ENCODE results near the gene RAB28.
A peak's percentile ranks its signal among the peaks of the same experiment; 100 is the strongest.

The RAB28 gene

GRCh38 chr4:13484749-13485221 is 645 bp upstream of the RAB28 start:
- Histone ChIP-seq H3K9me3 (peaks cover 3% of the 10 kb centered on the region; the same call in 1 of the 2 replicates), H3K36me3 (replicated peaks) (no peaks in the 10 kb centered on the region), H3K27me3 (ENCODE audit: low read depth) (no peaks in the 10 kb centered on the region), H3K4me3 (peak overlapping the region; percentile 72), H3K4me1 (peaks cover 18% of the 10 kb centered on the region)
- peak; percentile 16 to 40 for DNase-seq (ENCODE audit: low spot score in 2 of 2)
- in situ Hi-C loops (cut with MboI; ENCODE audit: low sequenced_read_pairs): no loop called here

- Histone ChIP-seq H3K4me3 (peak overlapping the region; percentile 72), H3K36me3 (replicated peaks) (no peaks in the 10 kb centered on the region), H3K27me3 (ENCODE audit: low read depth) (no peaks in the 10 kb centered on the region), H3K4me1 (peaks cover 18% of the 10 kb centered on the region), H3K9me3 (peaks cover 3% of the 10 kb centered on the region; the same call in 1 of the 2 replicates)
- in situ Hi-C loops (cut with MboI; ENCODE audit: low sequenced_read_pairs): no loop called here
- peak; percentile 67 to 71 for DNase-seq (ENCODE audit: low spot score in 2 of 2)
Observed at GRCh38 chr4:13483768-13484121, 395 bp downstream of the RAB28 start.

GRCh38 chr4:13483136-13483767 is 888 bp downstream of the RAB28 start:
- Histone ChIP-seq H3K36me3 (replicated peaks) (peaks cover 1% of the 10 kb centered on the region), H3K4me3 (peak overlapping the region; percentile 72), H3K9me3 (no peaks in the 10 kb centered on the region), H3K4me1 (peaks cover 18% of the 10 kb centered on the region), H3K27me3 (ENCODE audit: low read depth) (no peaks in the 10 kb centered on the region)
- in situ Hi-C loops (cut with MboI; ENCODE audit: low sequenced_read_pairs): no loop called here
- peak; percentile 44 to 64 for DNase-seq (ENCODE audit: low spot score in 2 of 2)

GRCh38 chr4:13481569-13481968 is 2.6 kb downstream of the RAB28 start:
- Histone ChIP-seq H3K4me1 (peaks cover 18% of the 10 kb centered on the region), H3K4me3 (no peak overlapping the region), H3K27me3 (ENCODE audit: low read depth) (no peaks in the 10 kb centered on the region), H3K9me3 (no peaks in the 10 kb centered on the region), H3K36me3 (replicated peaks) (peaks cover 5% of the 10 kb centered on the region)
- DNase-seq (ENCODE audit: low spot score in 2 of 2): peak in 1 of 2 experiments; percentile 87
- in situ Hi-C loops (cut with MboI; ENCODE audit: low sequenced_read_pairs): no loop called here

- DNase-seq (ENCODE audit: low spot score in 2 of 2): no peak
- Histone ChIP-seq H3K9me3 (no peaks in the 10 kb centered on the region), H3K27me3 (ENCODE audit: low read depth) (no peaks in the 10 kb centered on the region), H3K4me3 (no peak overlapping the region), H3K4me1 (peaks cover 18% of the 10 kb centered on the region), H3K36me3 (replicated peaks) (peaks cover 9% of the 10 kb centered on the region)
- in situ Hi-C loops (cut with MboI; ENCODE audit: low sequenced_read_pairs): no loop called here
Observed at GRCh38 chr4:13478707-13479106, 5.4 kb downstream of the RAB28 start.

GRCh38 chr4:13478131-13478530 is 6.0 kb downstream of the RAB28 start:
- Histone ChIP-seq H3K9me3 (no peaks in the 10 kb centered on the region), H3K4me1 (peaks cover 18% of the 10 kb centered on the region), H3K4me3 (no peak overlapping the region), H3K27me3 (ENCODE audit: low read depth) (no peaks in the 10 kb centered on the region), H3K36me3 (replicated peaks) (peaks cover 9% of the 10 kb centered on the region)
- in situ Hi-C loops (cut with MboI; ENCODE audit: low sequenced_read_pairs): no loop called here
- no peak for DNase-seq (ENCODE audit: low spot score in 2 of 2)

GRCh38 chr4:13476915-13477314 is 7.2 kb downstream of the RAB28 start:
- Histone ChIP-seq H3K36me3 (replicated peaks) (peaks cover 9% of the 10 kb centered on the region), H3K4me3 (no peak overlapping the region), H3K27me3 (ENCODE audit: low read depth) (no peaks in the 10 kb centered on the region), H3K9me3 (no peaks in the 10 kb centered on the region), H3K4me1 (peaks cover 12% of the 10 kb centered on the region)
- in situ Hi-C loops (cut with MboI; ENCODE audit: low sequenced_read_pairs): no loop called here
- no peak for DNase-seq (ENCODE audit: low spot score in 2 of 2)

- no peak for DNase-seq (ENCODE audit: low spot score in 2 of 2)
- no peak overlapping the region for H3K4me3 ChIP-seq
- H3K36me3 ChIP-seq (replicated peaks): peaks cover 9% of the 10 kb centered on the region
- in situ Hi-C loops (cut with MboI; ENCODE audit: low sequenced_read_pairs): no loop called here
- H3K27me3 ChIP-seq (ENCODE audit: low read depth): no peaks in the 10 kb centered on the region
- no peaks in the 10 kb centered on the region for H3K9me3 ChIP-seq
- peaks cover 7% of the 10 kb centered on the region for H3K4me1 ChIP-seq
Observed at GRCh38 chr4:13476152-13476551, 8.0 kb downstream of the RAB28 start.

- DNase-seq (ENCODE audit: low spot score in 2 of 2): no peak
- Histone ChIP-seq H3K4me3 (no peak overlapping the region), H3K36me3 (replicated peaks) (peaks cover 8% of the 10 kb centered on the region), H3K9me3 (no peaks in the 10 kb centered on the region), H3K4me1 (peaks cover 5% of the 10 kb centered on the region), H3K27me3 (ENCODE audit: low read depth) (no peaks in the 10 kb centered on the region)
- in situ Hi-C loops (cut with MboI; ENCODE audit: low sequenced_read_pairs): no loop called here
Observed at GRCh38 chr4:13471400-13471799, 12.7 kb downstream of the RAB28 start.

- Histone ChIP-seq H3K4me3 (no peak overlapping the region), H3K9me3 (peaks cover 3% of the 10 kb centered on the region; the same call in 1 of the 2 replicates), H3K27me3 (ENCODE audit: low read depth) (no peaks in the 10 kb centered on the region), H3K4me1 (peaks cover 5% of the 10 kb centered on the region), H3K36me3 (replicated peaks) (peaks cover 9% of the 10 kb centered on the region)
- no peak for DNase-seq (ENCODE audit: low spot score in 2 of 2)
- in situ Hi-C loops (cut with MboI; ENCODE audit: low sequenced_read_pairs): no loop called here
Observed at GRCh38 chr4:13470379-13470778, 13.8 kb downstream of the RAB28 start.

- Histone ChIP-seq H3K9me3 (peaks cover 3% of the 10 kb centered on the region; the same call in 1 of the 2 replicates), H3K27me3 (ENCODE audit: low read depth) (no peaks in the 10 kb centered on the region), H3K4me1 (peaks cover 10% of the 10 kb centered on the region), H3K4me3 (no peak overlapping the region), H3K36me3 (replicated peaks) (peaks cover 5% of the 10 kb centered on the region; the same call in 1 of the 2 replicates)
- in situ Hi-C loops (cut with MboI; ENCODE audit: low sequenced_read_pairs): no loop called here
- no peak for DNase-seq (ENCODE audit: low spot score in 2 of 2)
Observed at GRCh38 chr4:13464973-13465372, 19.2 kb downstream of the RAB28 start.

- no peak for DNase-seq (ENCODE audit: low spot score in 2 of 2)
- no peak overlapping the region for H3K4me3 ChIP-seq
- H3K36me3 ChIP-seq (replicated peaks): peaks cover 5% of the 10 kb centered on the region; the same call in 1 of the 2 replicates
- no peaks in the 10 kb centered on the region for H3K27me3 ChIP-seq (ENCODE audit: low read depth)
- H3K4me1 ChIP-seq: peaks cover 10% of the 10 kb centered on the region
- in situ Hi-C loops (cut with MboI; ENCODE audit: low sequenced_read_pairs): no loop called here
- H3K9me3 ChIP-seq: peaks cover 3% of the 10 kb centered on the region; the same call in 1 of the 2 replicates
Observed at GRCh38 chr4:13464543-13464942, 19.6 kb downstream of the RAB28 start.

GRCh38 chr4:13461191-13461905 is 22.8 kb downstream of the RAB28 start:
- H3K4me3 ChIP-seq: no peak overlapping the region
- DNase-seq (ENCODE audit: low spot score in 2 of 2): no peak
- in situ Hi-C loops (cut with MboI; ENCODE audit: low sequenced_read_pairs): no loop called here
- peaks cover 4% of the 10 kb centered on the region for H3K4me1 ChIP-seq
- peaks cover 3% of the 10 kb centered on the region; the same call in 1 of the 2 replicates for H3K9me3 ChIP-seq
- peaks cover under 1% of the 10 kb centered on the region for H3K36me3 ChIP-seq (replicated peaks)
- no peaks in the 10 kb centered on the region for H3K27me3 ChIP-seq (ENCODE audit: low read depth)

GRCh38 chr4:13455411-13455810 is 28.7 kb downstream of the RAB28 start:
- no peak for DNase-seq (ENCODE audit: low spot score in 2 of 2)
- H3K36me3 ChIP-seq (replicated peaks): peaks cover 6% of the 10 kb centered on the region; the same call in 1 of the 2 replicates
- no peaks in the 10 kb centered on the region for H3K9me3 ChIP-seq
- no peaks in the 10 kb centered on the region; the same call in 1 of the 2 replicates for H3K4me1 ChIP-seq
- in situ Hi-C loops (cut with MboI; ENCODE audit: low sequenced_read_pairs): no loop called here
- no peaks in the 10 kb centered on the region for H3K27me3 ChIP-seq (ENCODE audit: low read depth)
- H3K4me3 ChIP-seq: no peak overlapping the region
